Measurements from ENCODE around the gene GPATCH8.
"Not testable (repeated sequence)": the region's sequence is repeated elsewhere in the genome, so short reads cannot be mapped to it uniquely, and the experiment has no call there.

The GPATCH8 gene

GRCh38 chr17:44503147-44504029 is at the start of gene GPATCH8:
Gene GPATCH8, minus strand, starts transcription at chr17:44503406. Its CDS starts 36 bp downstream, at chr17:44503370.
- peak; percentile 100 for DNase-seq (ENCODE audit: low spot score)

DNA sequence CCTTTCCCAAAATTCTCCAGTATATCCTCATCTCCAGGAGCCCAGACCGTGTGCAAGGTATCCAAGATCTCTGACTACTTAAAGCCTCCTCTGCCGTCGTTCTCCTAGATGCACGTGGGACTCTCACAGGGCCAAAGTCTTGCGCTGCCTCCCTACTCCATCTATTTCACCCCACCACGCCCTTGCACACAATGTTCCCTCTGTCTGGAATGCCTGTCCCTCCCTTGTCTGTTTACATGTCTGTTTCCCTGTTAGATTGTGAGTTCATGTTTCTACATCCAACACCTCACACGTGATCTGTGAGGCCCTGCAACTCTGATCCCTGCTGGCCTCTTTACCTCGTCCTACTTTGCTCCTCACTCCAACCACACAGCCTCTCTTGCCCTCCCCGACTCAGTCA is 49.2 kb upstream of the GPATCH8 start:
- DNase-seq (ENCODE audit: low spot score), result no peak

- DNase-seq (ENCODE audit: low spot score), result no peak
Measured at GRCh38 chr17:44549686-44550085, 46.5 kb upstream of the GPATCH8 start.

DNA sequence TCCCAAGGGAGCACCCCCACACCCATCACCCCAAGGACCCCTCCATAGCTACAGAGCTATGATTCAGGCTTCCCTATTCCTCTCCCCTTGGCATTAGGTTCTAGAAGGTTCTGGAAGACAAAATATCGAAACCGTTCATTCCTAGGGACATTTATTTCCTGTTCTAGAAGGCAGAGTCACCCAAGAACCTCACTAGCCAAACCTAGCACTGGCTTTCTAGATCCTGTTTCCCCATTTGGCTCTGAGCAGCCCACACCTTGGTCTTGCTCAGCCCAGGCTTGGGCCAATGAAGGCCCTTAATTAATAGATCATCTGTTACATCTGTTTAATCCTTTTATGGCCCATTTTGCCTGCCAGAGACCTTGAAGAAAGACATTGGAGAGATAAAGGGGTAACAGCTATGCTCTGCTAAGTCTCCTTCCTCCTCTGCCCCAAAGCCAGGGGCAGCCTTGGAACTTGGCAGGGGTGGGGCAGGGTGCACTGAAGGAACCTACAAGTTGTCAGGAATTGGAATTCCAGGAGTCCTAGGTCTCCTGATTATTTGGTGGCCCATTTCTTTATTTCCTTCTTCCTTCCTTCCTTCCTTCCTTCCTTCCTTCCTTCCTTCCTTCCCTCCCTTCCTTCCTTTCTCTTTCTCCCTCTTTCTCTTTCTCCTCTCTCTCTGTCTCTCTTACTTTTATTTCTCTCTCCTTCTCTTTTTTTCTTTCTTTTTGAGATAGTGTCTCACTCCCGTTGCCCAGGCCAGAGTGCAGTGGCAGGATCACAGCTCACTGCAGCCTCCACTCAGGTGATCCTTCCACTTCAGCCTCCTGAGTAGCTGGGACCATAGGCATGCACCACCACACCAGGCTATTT is 45.4 kb upstream of the GPATCH8 start:
- no peak for DNase-seq (ENCODE audit: low spot score)

DNA sequence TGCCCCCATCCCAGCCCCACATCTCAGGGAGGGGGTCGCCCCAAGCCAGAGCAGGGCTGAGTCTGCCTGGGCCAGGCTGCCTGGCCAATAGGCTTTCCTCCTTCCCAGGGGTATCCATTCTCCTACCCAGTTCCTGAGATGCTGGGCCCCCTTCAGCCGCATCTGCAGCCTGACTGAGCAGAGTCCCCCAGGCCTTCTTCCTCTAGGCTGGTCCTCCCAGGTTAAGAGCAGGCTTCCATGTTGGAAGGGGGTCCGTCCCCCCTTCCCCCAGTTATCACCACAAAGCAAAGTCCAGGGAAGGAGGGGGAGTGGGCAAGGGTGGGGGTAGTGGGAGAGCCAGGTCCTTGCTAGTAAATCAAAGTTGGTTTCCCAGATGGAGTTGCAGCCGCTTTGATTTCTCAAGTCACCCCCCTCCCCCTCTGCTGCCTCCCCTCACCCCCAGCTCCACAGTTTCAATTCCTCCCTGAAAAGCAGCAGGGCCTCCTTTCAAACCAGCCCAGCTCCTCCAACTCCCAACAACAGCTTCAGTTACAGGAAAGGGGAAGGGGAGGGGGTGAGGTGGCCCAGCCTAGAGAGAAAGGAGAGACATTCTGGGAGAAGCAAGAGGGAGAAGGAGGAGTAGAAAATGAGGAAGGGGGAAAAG is 44.5 kb upstream of the GPATCH8 start:
- DNase-seq (ENCODE audit: low spot score), result peak; percentile 73

GRCh38 chr17:44546671-44547606 is 43.7 kb upstream of the GPATCH8 start:
- no peak for DNase-seq (ENCODE audit: low spot score)

DNA sequence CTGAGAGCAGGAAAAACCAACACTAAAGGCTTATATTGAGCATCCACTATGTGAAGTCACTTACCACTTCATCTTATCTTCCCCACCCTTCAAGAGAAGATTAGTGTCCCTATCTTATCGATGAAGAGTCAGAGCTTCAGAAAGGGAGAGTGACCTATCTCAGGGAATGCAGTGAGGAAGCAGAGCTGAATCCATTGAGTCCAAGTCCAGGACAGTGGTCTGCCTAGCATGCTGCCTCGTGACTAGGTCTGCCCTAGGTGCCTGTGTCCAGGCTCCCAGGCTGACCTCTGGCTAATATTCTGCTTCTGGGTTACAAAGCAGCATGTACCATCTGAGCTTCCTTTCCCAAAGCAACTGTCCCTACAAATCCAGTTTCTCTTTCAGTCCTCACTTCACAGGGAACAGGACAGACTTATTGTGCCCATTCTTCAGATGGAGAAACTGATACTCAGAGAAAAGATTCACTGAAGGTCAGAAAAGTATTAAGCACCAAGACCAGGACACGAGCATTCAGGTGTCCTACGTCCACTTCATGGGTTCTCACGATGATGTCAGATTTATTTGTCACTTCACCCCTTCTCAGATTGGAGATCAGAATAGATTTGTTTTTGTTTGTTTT is 40.8 kb upstream of the GPATCH8 start:
- no peak for DNase-seq (ENCODE audit: low spot score)

DNA sequence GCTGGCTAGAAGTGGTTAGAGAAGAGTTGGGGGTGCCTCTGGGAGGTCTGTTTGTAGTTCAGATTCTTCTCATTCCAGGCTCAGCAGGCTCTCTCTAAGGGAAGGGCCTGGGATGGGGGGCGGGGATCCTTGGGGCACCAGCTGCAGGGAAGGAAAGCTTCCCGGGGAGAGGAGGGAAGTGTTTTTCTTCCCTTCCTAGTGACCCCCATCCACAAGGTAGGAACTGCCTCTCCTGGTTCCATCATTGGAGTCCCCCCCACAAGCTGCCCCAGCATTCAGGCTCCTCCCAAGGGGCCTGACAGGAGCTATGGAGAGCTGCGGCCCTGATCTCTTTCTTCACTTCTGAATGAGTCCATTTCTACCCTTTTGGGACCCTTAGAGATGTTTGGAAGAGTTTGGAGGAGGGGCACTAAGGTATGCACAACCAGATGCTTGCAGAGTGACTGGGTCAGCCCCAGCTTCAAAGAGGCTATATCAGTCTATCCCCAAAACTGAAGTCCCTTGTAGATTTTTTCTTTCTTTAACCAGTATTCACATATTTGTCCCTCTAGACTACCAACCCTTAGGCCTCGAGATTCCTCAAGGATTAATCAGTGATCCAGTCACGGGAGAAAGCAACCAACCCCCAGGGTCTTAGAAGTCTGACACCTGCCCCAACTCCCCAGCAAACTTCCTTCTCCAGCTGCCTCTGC is 40.2 kb upstream of the GPATCH8 start:
- DNase-seq (ENCODE audit: low spot score), result peak; percentile 86

DNA sequence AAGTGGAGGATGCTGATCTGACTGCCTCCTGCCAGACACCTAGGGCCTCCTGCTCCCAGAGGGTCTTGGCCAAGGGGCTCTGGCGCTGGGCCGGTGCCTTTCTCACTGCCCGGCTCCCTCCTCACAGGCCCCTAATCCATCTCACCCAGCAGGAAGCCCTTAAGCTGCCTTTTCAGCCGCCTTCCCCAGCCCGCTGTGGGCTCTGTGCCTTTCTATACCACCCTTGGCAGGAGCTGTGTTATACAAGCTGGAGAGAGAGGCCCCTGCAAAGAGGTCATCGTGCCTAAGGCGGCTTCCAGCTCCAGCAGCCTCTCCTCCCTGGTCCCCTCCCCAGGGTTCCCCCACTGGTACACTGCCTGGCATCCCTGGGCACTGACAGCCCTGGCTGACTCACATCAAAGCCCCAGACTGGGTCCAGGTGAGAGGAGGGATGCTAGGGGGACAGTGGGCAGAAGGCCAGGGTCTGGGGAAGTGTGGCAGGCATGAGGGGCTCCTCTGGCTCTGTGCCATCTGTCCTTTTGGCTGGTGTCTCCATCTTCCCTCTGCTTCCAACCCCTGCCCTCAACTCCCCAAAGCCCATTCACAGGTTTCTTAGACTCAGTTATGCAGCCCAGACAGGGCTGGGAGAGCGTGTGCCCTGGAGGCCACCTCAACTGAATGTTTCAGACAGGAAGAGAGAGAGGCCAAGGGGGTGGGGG is 38.8 kb upstream of the GPATCH8 start:
- DNase-seq (ENCODE audit: low spot score), result peak; percentile 89

DNA sequence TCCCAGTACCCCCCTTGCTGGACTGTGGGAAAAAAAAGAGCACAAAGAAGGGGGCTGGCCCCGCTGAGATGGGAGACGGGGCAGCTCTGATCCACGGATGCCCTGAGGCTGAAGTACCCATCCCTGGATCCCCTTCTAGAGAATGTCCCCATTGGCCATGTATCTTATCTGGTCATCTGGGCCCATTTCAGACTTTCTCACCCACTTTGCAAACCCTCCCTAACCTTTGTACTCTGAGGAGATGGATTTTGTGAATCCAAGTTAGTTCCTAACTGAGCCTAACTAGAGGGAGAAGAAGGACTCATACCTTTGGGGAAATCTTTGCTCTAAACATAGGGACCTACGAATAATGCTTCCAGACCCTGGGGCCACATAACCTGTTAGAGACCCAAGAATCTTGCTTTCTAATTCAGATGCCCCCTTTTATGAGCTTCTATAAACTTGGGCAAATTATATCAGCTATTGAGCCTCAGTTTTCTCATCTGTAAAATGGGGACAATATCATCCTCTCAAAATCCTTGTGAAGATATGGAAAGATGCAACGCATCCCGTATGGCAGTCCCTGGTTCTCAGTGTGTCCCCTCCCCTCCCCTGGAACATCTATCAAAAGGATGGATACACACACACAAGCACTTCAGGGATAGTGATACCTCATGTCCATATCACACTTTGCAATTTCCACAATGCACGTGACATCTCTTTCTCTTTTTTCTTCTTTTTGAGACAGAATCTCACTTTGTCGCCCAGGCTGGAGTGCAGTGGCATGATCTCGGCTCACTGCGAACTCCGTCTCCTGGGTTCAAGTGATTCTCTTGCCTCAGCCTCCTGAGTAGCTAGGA is 37.3 kb upstream of the GPATCH8 start:
- DNase-seq (ENCODE audit: low spot score), result no peak

DNA sequence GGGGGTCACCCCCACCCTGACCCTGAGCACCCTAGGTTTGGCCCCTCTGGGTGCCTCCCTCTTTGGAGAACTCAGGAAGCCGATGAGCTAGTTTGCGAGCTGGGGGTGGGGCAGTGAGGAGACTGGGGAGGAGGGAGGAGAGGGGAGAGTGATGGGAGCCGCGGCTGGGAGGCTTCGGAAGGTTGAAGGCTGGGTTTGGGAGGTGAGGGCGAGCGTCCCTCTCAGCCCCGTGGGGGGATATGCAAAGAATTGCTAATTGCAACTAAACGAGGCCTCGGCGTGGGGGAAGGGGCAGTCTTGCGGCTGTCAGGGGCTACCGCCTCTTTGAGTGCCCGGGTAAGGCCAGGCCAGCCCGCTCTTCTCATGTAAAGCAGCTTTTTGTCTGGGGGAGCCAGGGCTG is 36.5 kb upstream of the GPATCH8 start:
- DNase-seq (ENCODE audit: low spot score), result peak; percentile 83

- DNase-seq (ENCODE audit: low spot score), result not testable (repeated sequence)
Measured at GRCh38 chr17:44537922-44538321, 34.7 kb upstream of the GPATCH8 start.

DNA sequence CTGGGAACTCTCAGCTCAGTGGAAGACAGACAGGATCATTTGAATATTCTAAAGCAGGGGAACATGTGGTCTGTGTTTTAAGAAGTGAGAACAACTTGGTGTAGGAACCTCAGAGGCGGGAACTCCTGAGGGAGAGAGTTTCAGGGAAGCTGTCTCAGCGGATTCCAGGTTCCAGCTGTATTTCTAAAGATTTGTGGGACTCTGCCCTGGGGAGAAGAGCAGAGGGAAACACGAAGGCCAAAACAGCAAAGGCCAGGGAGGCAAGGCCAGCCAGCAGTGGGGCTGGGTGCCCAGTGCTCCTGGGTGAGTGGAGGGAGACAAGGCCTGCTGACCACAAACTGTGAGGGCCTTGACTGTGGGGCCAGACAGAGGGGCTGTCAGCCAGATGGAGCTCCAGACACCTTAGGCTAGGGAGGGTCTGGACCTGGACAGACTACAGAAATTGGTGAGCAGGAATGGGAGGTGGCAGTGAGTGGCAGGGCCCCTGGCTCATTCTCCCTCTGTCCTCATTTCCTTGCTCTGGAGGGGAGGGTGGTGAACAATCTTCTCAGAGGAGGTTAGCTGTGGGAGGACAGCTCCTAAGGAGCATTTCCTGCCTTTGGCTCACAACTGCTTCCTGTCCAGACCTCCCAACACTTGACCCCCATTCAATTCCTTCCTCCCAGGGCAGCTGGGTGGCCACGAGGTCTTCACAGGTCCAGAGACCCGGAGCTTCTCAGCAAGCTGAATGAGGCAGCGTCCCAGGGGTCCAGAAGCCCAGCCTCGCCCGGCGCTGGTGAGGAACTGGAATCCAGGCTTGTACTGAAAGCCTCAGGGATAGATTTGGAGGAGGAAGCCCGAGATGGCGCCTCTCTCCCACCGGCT is 33.1 kb upstream of the GPATCH8 start:
- no peak for DNase-seq (ENCODE audit: low spot score)

DNA sequence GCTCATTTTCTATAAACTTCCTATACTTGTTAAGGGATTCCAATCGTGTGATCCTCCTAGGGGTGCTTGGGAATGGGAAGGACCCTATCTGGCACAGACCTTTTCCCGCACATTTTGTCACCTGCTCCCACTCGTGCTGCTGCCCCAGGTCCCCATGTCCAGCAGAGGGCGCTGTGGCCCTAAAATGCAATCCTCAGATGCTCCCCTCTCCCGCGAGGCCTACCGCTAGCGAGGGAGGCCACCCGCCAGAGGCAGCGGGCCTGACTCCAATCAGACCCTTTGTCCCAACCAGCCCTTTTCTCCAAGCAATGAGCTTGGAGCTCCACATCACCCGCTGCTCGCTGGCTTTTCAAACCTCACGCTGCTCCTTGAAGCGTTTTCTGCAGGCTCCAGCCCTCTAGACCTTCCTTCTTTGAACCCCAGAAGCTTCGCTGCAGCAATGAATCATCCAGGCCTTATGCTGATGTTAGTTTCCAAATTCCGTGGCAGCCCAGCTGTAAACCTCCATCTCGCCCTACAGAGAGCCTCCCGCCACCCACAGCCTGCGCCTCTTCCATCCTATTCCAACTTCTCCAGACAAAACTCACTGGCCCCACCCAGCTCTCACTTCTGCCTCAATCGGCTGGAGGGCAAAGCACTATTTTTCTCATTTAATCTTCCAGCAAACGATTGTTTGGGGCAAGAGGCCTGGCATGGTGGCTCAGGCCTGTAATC is 30.5 kb upstream of the GPATCH8 start:
- peak; percentile 99 for DNase-seq (ENCODE audit: low spot score)

GRCh38 chr17:44530896-44531418 is 27.8 kb upstream of the GPATCH8 start:
- no peak for DNase-seq (ENCODE audit: low spot score)

DNA sequence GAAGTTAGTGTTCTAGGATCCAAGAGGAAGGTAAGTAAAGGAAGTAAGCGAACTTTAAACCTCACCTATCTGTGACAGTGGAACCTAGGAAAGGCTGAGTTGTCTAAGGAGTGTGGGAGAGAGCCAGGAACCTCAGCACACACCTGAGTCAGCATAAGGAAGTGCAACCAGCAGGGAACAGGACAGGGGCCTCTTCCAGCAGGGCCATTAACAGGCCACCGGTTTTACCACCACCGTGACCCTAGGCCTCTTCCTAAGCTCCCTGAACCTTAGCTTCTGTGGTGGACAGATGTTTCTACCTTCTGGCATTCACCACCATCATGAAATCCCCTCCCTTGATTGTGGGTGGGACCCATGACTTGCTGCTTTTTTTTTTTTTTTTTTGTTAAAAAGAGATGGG is 26.7 kb upstream of the GPATCH8 start:
- DNase-seq (ENCODE audit: low spot score), result no peak

- no peak for DNase-seq (ENCODE audit: low spot score)
Measured at GRCh38 chr17:44527954-44528353, 24.7 kb upstream of the GPATCH8 start.

Measured in ecto neural progenitor cell (in vitro differentiated cells).